HepG2 (cell line): Measurements from ENCODE around the gene NUPR2. TPM values are rescaled to one million over a fixed set of nuclear protein-coding genes. Genes with fewer than 3 reads are reported as not detected.

ENCODE experiments used
- ARNT ChIP-seq: fragments of 450-650 bp; IDR thresholded peaks from 2 replicates; pipeline ENCODE4 v1.6.1; 2017
- CCDC6 ChIP-seq: sonication (generic); formaldehyde crosslinking; IDR thresholded peaks from 2 replicates; pipeline ENCODE4 v1.8.1; 2022; ENCODE audit warnings: mild to moderate bottlenecking, missing genetic modification reagents, moderate library complexity
- ELF3 ChIP-seq: IDR thresholded peaks from 2 replicates; pipeline ENCODE4 v1.6.1; 2016; ENCODE audit warnings: missing genetic modification reagents, missing compliant biosample characterization
- FOXJ3 ChIP-seq: sonication (generic); formaldehyde crosslinking; IDR thresholded peaks from 2 replicates; pipeline ENCODE4 v1.4.0; 2020; ENCODE audit warnings: missing genetic modification reagents, mild to moderate bottlenecking, borderline replicate concordance
- HDAC1 ChIP-seq: sonication (generic); formaldehyde crosslinking; IDR thresholded peaks from 2 replicates; pipeline ENCODE4 v1.5.1; 2020; ENCODE audit warnings: mild to moderate bottlenecking, missing genetic modification reagents
- HNF4G ChIP-seq, 2 experiments: sonication (generic) in 1 of 2; formaldehyde crosslinking in 1 of 2; IDR thresholded peaks; 2 replicates each; pipeline versions ENCODE4 v1.4.0 to v1.6.1; 2011 to 2020; ENCODE audit warnings: borderline replicate concordance in 2 of 2, low read depth in 2 of 2, mild to moderate bottlenecking in 2 of 2, low read length in 1 of 2, missing genetic modification reagents in 1 of 2, moderate library complexity in 1 of 2
- HNRNPH1 ChIP-seq: fragments of 200-400 bp; formaldehyde crosslinking; optimal IDR thresholded peaks from 2 replicates; pipeline ENCODE3; 2017; ENCODE audit warnings: mild to moderate bottlenecking, low read depth, low read length
- JUNB ChIP-seq: sonication (generic); formaldehyde crosslinking; IDR thresholded peaks from 2 replicates; pipeline ENCODE4 v1.8.0; 2022; ENCODE audit warnings: missing genetic modification reagents, mild to moderate bottlenecking, borderline replicate concordance
- PHF20 ChIP-seq: sonication (generic); formaldehyde crosslinking; IDR thresholded peaks from 2 replicates; pipeline ENCODE4 v1.5.0; 2020; ENCODE audit warnings: mild to moderate bottlenecking, missing genetic modification reagents
- PPARG ChIP-seq: conservative IDR thresholded peaks from 2 replicates; pipeline ENCODE4 v1.6.1; 2016; ENCODE audit warnings: missing biosample characterization, missing genetic modification reagents
- RARG ChIP-seq: sonication (generic); formaldehyde crosslinking; IDR thresholded peaks from 2 replicates; pipeline ENCODE4 v1.4.0; 2020; ENCODE audit warnings: low read depth, mild to moderate bottlenecking, missing genetic modification reagents
- RBFOX2 ChIP-seq: fragments of 200-400 bp; formaldehyde crosslinking; IDR thresholded peaks from 2 replicates; pipeline ENCODE4 v1.6.1; 2017; ENCODE audit warnings: low read depth, mild to moderate bottlenecking, low read length
- RXRB ChIP-seq: IDR thresholded peaks from 2 replicates; pipeline ENCODE4 v1.6.1; 2016; ENCODE audit warnings: borderline replicate concordance, missing genetic modification reagents, missing compliant biosample characterization
- SIN3A ChIP-seq: IDR thresholded peaks from 2 replicates; pipeline ENCODE4 v1.6.1; 2011; ENCODE audit warnings: low read depth, mild to moderate bottlenecking, control low read depth, low read length, borderline replicate concordance
- SMC3 ChIP-seq: IDR thresholded peaks from 2 replicates; pipeline ENCODE4 v1.6.1; 2011; ENCODE audit warnings: low read length, improper control_type of control experiment
- THYN1 ChIP-seq: sonication (generic); formaldehyde crosslinking; IDR thresholded peaks from 2 replicates; pipeline ENCODE4 v1.8.1; 2023; ENCODE audit warnings: low read depth, mild to moderate bottlenecking, moderate library complexity, missing genetic modification reagents, borderline replicate concordance
- ZC3H4 ChIP-seq: sonication (generic); formaldehyde crosslinking; IDR thresholded peaks from 2 replicates; pipeline ENCODE4 v1.4.0; 2020; ENCODE audit warnings: missing genetic modification reagents, borderline replicate concordance
- ZNF280D ChIP-seq: sonication (generic); formaldehyde crosslinking; IDR thresholded peaks from 2 replicates; pipeline ENCODE4 v1.5.1; 2020; ENCODE audit warnings: mild to moderate bottlenecking, missing genetic modification reagents
- ZNF414 ChIP-seq: sonication (generic); formaldehyde crosslinking; IDR thresholded peaks from 2 replicates; pipeline ENCODE4 v1.5.0; 2020; ENCODE audit warnings: missing genetic modification reagents
- ZNF614 ChIP-seq: IDR thresholded peaks from 2 replicates; pipeline ENCODE4 v1.6.1; 2018; ENCODE audit warnings: missing biosample characterization, missing genetic modification reagents, inconsistent platforms, borderline replicate concordance
- ZNF768 ChIP-seq: sonication (generic); formaldehyde crosslinking; IDR thresholded peaks from 2 replicates; pipeline ENCODE4 v1.4.0; 2020; ENCODE audit warnings: missing genetic modification reagents
- ZNF792 ChIP-seq: IDR thresholded peaks from 2 replicates; pipeline ENCODE4 v1.6.1; 2016
- ZSCAN20 ChIP-seq: sonication (generic); formaldehyde crosslinking; IDR thresholded peaks from 2 replicates; pipeline ENCODE4 v1.4.0; 2020; ENCODE audit warnings: missing genetic modification reagents, mild to moderate bottlenecking, borderline replicate concordance
- polyA plus RNA-seq, 8 experiments: library from polyadenylated mRNA; depleted of rRNA in 3 of 8; stranded (reverse) in 7 of 8; unstranded in 1 of 8; fragments of >200 nt; fragmentation: Illumina TruSeq in 4 of 8; extraction: Trizol in 4 of 8; gene quantifications; 2 replicates each; pipeline versions ENCODE4 v1.2.1 to v1.2.3, GENCODE V29; 2011 to 2016; ENCODE audit warnings: low read depth in 4 of 8, missing spikeins in 1 of 8, mixed read lengths in 1 of 8; ENCODE audit not compliant: insufficient read depth in 1 of 8
- total RNA-seq, 5 experiments: library from RNA; depleted of rRNA; stranded (reverse); fragments of >200 nt; fragmentation: Illumina TruSeq; extraction: Trizol; gene quantifications; 2 replicates each; pipeline ENCODE4 v1.2.3, GENCODE V29; 2016; ENCODE audit warnings: low read depth in 1 of 5
- TF ChIP-seq, protein P1 (sequence below): sonication (generic); formaldehyde crosslinking; IDR thresholded peaks from 2 replicates; pipeline ENCODE4 v1.8.0; 2022; ENCODE audit warnings: mild to moderate bottlenecking, missing genetic modification reagents

Gene NUPR2
- total and polyA plus RNA-seq, 2 of the 13 experiments (the other 11 are each of a cell fraction or from before 2014, with no cell fraction given) = not detected

DNA sequence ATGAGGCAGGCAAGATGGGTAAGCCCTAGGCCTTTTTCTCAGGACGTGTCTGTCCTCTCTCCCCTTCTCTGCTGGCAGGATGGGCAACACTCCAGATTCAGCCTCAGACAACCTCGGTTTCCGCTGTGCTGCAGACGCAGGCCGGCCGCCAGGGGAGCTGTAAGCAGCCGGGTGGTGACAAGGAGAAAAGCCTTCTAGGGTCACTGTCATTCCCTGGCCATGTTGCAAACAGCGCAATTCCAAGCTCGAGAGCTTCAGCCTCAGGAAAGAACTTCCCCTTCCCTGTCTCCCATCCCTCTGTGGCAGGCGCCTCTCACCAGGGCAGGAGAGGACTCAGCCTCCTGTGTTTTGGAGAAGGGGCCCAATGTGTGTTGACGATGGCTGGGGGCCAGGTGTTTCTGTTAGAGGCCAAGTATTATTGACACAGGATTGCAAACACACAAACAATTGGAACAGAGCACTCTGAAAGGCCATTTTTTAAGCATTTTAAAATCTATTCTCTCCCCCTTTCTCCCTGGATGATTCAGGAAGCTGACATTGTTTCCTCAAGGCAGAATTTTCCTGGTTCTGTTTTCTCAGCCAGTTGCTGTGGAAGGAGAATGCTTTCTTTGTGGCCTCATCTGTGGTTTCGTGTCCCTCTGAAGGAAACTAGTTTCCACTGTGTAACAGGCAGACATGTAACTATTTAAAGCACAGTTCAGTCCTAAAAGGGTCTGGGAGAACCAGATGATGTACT is 36.6 kb downstream of the NUPR2 start (continued):
- TF ChIP-seq ZC3H4 (no peak), THYN1 (CRISPR knock-in tag) (no peak), SMC3 (peak; percentile 4; the same call in 1 of the 2 replicates), RARG (CRISPR knock-in tag) (no peak), ZNF280D (CRISPR knock-in tag) (no peak), PPARG (CRISPR knock-in tag) (no peak), HDAC1 (peak; percentile 50), ZNF768 (peak; percentile 48; the same call in 1 of the 2 replicates), HNF4G (IDR thresholded peaks at IDR 0.05; ENCODE audit: borderline replicate concordance, low read depth, low read length) (no peak), HNF4G (CRISPR knock-in tag; IDR thresholded peaks at IDR 0.05; ENCODE audit: borderline replicate concordance, low read depth) (no peak), ELF3 (CRISPR knock-in tag) (no peak; the same call in 1 of the 2 replicates), ARNT (no peak), RXRB (CRISPR knock-in tag) (no peak), RBFOX2 (no peak), HNRNPH1 (no peak), PHF20 (CRISPR knock-in tag) (no peak), ZNF614 (CRISPR knock-in tag) (peak; percentile 23; the same call in 1 of the 2 replicates), ZSCAN20 (CRISPR knock-in tag) (no peak), JUNB (CRISPR knock-in tag) (no peak), ZNF414 (CRISPR knock-in tag) (no peak), FOXJ3 (CRISPR knock-in tag) (no peak), CCDC6 (CRISPR knock-in tag) (0 out of 2 replicates have a peak, but pooled peaks have one; percentile 45), ZNF792 (CRISPR knock-in tag) (no peak), SIN3A (no peak)
- TF ChIP-seq, protein P1, sequence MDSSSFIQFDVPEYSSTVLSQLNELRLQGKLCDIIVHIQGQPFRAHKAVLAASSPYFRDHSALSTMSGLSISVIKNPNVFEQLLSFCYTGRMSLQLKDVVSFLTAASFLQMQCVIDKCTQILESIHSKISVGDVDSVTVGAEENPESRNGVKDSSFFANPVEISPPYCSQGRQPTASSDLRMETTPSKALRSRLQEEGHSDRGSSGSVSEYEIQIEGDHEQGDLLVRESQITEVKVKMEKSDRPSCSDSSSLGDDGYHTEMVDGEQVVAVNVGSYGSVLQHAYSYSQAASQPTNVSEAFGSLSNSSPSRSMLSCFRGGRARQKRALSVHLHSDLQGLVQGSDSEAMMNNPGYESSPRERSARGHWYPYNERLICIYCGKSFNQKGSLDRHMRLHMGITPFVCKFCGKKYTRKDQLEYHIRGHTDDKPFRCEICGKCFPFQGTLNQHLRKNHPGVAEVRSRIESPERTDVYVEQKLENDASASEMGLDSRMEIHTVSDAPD (CRISPR knock-in tag) = 0 out of 2 replicates have a peak, but pooled peaks have one; percentile 29
